GM19463 (cell line): Measurements from ENCODE around the gene PHF21A.

Experiments used
- ATAC-seq: cut with Tn5 transposase; IDR thresholded peaks from one replicate; pipeline ENCODE4 v1.9.1; 2021; ENCODE audit warnings: mild to moderate bottlenecking, moderate library complexity; ENCODE audit not compliant: unreplicated experiment

Gene PHF21A

DNA sequence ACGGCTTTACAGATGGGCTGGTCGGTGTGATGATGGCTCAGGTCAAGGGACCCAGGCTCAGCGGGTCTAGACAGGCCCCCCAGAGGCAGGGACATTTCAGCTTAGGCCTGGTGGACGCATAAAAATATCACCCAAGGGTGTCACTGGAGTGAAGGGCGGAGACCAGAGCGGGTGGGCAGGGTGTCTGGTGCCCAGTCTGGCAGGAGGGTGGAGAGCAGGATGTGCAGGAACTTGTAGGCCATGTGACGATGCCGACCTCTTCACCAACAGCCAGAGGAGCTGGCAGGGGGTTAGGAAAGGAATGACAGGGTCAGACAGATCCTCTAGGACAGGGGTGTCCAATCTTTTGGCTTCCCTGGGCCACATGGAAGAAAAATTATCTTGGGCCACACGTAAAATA lies 231.3 kb downstream of the PHF21A start:
- ATAC-seq: no peak

DNA sequence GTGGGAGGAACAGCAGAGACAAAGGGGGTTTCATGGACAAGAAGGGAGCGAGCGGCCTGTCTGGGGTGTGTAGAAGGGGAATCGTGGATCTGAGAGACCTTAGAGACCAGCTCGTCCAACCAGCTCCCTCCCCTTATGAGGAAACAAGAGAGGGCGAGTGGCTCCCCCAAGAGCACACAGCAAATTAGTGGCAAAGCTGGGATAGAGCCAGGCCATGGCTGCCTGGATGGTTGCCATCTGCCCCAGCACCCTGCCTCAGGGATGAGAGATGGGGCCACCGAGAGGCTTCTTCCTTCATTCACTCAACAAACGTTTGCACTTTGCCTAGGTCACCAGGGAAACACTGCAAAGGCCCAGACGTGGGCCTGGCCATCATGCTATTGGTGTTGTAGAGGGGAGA lies 231.7 kb downstream of the PHF21A start:
- ATAC-seq: no peak

DNA sequence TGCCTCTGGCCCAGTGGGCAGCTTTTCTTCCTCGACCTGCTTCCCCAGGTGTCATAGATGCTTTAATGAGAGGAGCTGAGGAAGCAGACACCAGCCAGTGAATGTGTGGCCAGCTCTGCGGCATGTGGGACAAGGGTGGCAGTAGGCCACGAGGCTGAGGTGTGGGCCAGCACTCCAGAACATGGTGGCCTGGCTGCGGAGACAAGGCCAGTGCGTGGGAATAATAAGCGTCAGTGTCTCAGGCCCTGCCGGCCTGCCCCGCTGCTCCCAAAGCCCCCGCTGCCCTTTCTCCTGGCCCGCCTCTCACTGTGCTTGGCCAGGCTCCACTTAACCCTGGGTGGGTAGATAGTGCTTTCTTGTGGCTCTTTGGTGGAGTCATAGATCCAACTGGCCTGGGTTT lies 233.7 kb downstream of the PHF21A start:
- ATAC-seq: no peak

GRCh38 chr11:45886816-45887520 lies 234.3 kb downstream of the PHF21A start:
- ATAC-seq: no peak

DNA sequence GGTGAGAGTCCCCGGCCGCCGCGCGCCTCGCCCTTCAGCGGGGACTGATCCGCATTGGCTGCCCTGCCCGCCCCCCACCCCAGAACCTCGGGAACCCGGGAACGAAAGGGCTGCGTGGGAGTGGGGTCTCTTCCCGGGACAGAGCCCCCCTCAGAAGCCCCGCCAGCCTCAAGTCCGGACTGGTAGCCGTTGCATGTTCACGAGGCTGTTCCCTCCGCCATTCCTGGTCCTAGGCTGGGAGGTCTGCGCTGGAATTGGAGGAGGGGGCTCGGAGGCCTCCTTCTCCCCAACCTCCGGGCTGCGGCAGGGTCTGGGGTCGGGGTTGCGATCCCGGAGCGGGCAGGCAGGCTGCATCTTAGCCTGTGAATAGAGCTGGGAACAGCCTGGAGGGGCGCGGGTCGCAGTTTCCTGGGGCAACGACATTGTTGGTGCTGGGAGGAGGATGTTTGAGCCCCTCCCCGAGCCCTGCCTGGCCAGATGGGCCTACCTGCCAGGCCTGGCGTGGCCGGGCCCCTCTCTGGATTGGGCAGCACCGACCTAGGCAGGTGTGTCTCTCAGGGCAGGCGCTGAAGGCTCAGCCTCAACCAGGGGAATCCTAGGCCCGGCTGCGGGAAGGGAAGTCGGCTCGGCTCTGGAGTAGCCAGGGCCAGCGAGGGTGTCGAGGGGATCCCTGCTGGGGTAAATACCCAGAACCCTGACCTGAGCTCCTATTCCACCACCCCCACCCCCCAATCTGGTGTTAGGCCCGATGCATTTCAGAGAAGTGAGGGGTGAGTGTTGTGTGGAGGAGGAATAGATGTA lies 235.1 kb downstream of the PHF21A start:
- ATAC-seq: no peak

DNA sequence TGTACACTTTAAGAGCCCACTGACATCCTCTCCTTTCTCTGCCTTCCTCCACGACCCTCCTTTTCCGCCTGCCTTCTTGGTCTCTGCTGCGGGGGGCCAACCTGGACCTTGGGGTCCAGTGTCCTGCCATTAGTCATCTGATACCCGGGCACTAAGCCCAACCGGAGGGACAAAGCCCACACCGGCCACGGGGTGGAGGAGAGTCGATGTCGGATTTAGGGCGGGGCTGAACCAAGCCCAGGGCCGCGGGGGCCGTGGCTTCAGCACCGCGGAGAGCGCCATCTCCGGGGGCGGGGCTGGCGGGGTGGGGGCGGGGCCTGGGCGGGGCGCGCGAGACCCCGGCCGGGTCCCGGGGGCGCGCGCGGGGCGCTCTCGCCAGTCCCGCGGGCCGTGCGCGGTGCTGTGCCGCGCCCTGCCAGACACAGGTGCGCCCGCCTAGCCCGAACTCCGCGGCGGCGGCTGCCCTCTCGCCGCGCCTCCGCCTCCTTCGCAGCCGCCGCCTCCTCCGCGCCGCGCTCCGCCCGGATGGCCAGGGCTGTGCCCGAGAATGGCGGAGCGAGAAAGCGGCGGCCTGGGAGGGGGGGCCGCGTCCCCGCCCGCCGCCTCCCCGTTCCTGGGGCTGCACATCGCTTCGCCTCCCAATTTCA lies 235.9 kb downstream of the PHF21A start, which contains the start of gene MAPK8IP1:
Gene MAPK8IP1, plus strand, starts transcription at position 378 of the 647 bp plus-strand sequence. Its CDS starts 170 bp downstream, at position 548.
- ATAC-seq: peak; percentile 71

- no peak for ATAC-seq
Observed at GRCh38 chr11:45884596-45885185, 236.6 kb downstream of the PHF21A start.
